K562 (cell line): ENCODE data around the gene POU2F1. TPM values are rescaled to one million over a fixed set of nuclear protein-coding genes. Genes with fewer than 3 reads are reported as not detected.

ENCODE experiments used
- ATAC-seq: fragments of 200-7000 bp; cut with Tn5 transposase; 3 replicates; pipeline ENCODE4 v1.9.1; 2020; ENCODE audit warnings: moderate library complexity
- BruUV-seq: library from RNA; stranded (reverse); fragments of 400-500 nt; replicated peaks from 2 replicates; lab custom pipeline; 2021; lab: Mats Ljungman, UMichigan
- CTCF ChIA-PET: fragments of 300-600 bp; formaldehyde crosslinking; extraction: SDS; loops from one replicate; lab custom pipeline; 2021; ENCODE audit warnings: low intra/inter-chr PET ratio; lab: Yijun Ruan, JAX
- POLR2A ChIA-PET: fragments of 300-600, 350-650 bp; sonication (Branson Sonifier 250); formaldehyde crosslinking; extraction: SDS; loops from one replicate; lab custom pipeline; 2021; ENCODE audit warnings: antibody characterized with exemption, inconsistent platforms; lab: Yijun Ruan, JAX
- DNase-seq, 4 experiments: peaks; one replicate each; pipeline versions ENCODE4 v3.0.0 to v3.0.0-alpha.2; 2011 to 2018; ENCODE audit warnings: low spot score in 3 of 4, mixed read lengths in 3 of 4; ENCODE audit errors: extremely low read depth in 1 of 4
- FAIRE-seq: peaks from 2 replicates; lab custom pipeline; 2011; peaks lifted over from hg19 to GRCh38; lab: Jason Lieb, UNC
- H2AFZ ChIP-seq: 2 replicates; pipeline ENCODE4 v1.6.0; 2011; ENCODE audit warnings: low read depth, low read length, control low read depth, inconsistent platforms
- H3K27ac ChIP-seq: fragments of 200-600 bp; 3 replicates; pipeline ENCODE4 v1.8.0; 2011; ENCODE audit warnings: low read depth, mild to moderate bottlenecking, control low read depth, inconsistent platforms, low read length, moderate library complexity, mixed read lengths; ENCODE audit errors: extremely low read depth
- H3K27me3 ChIP-seq, 2 experiments: fragments of 300-600 bp in 1 of 2; 2 replicates in 1 of 2; 3 replicates in 1 of 2; pipeline versions ENCODE4 v1.6.0 to v1.8.0; 2011; ENCODE audit warnings: inconsistent platforms in 2 of 2, low read length in 2 of 2, mild to moderate bottlenecking in 1 of 2, mixed read lengths in 1 of 2, moderate library complexity in 1 of 2; ENCODE audit not compliant: control insufficient read depth in 2 of 2, insufficient read depth in 2 of 2
- H3K36me3 ChIP-seq: fragments of 300-600 bp; 3 replicates; pipeline ENCODE4 v1.8.0; 2011; ENCODE audit warnings: mild to moderate bottlenecking, low read length, inconsistent platforms; ENCODE audit not compliant: control insufficient read depth, insufficient read depth
- H3K4me1 ChIP-seq, 2 experiments: fragments of 200-600 bp in 1 of 2; replicated peaks in 1 of 2; 2 replicates in 1 of 2; 3 replicates in 1 of 2; pipeline versions ENCODE4 v1.5.1 to v1.8.0; 2011; ENCODE audit warnings: inconsistent platforms in 2 of 2, low read length in 2 of 2, mild to moderate bottlenecking in 1 of 2, mixed read lengths in 1 of 2, moderate library complexity in 1 of 2; ENCODE audit not compliant: control insufficient read depth in 2 of 2, insufficient read depth in 2 of 2
- H3K4me2 ChIP-seq: 2 replicates; pipeline ENCODE4 v1.6.1; 2011; ENCODE audit warnings: low read length, control low read depth, inconsistent platforms, mixed read lengths; ENCODE audit not compliant: insufficient read depth
- H3K4me3 ChIP-seq: fragments of 200-600 bp; sonication (generic), shearing (Covaris generic); 2 replicates; pipeline ENCODE4 v1.5.1; 2016; ENCODE audit warnings: control low read depth, inconsistent platforms
- H3K79me2 ChIP-seq: fragments of 200-600 bp; 3 replicates; pipeline ENCODE4 v1.8.0; 2011; ENCODE audit warnings: low read length, inconsistent platforms; ENCODE audit not compliant: control insufficient read depth, insufficient read depth
- H3K9ac ChIP-seq, 2 experiments: 2 replicates each; pipeline versions ENCODE4 v1.6.0 to v1.6.1; 2011; ENCODE audit warnings: low read depth in 2 of 2, low read length in 2 of 2, control low read depth in 1 of 2, inconsistent platforms in 1 of 2, mild to moderate bottlenecking in 1 of 2, mixed read lengths in 1 of 2; ENCODE audit not compliant: insufficient read depth in 1 of 2
- H3K9me1 ChIP-seq: one replicate; pipeline ENCODE4 v1.6.0; 2011; ENCODE audit warnings: inconsistent platforms, mild to moderate bottlenecking, low read length, moderate library complexity; ENCODE audit not compliant: control insufficient read depth, insufficient read depth
- H3K9me3 ChIP-seq: replicated peaks from 2 replicates; pipeline ENCODE4 v1.5.1; 2011; ENCODE audit warnings: low read depth, low read length, inconsistent platforms; ENCODE audit not compliant: control insufficient read depth, insufficient read depth
- H4K20me1 ChIP-seq: replicated peaks from 2 replicates; pipeline ENCODE4 v1.6.1; 2011; ENCODE audit warnings: low read length, inconsistent platforms, mixed read lengths; ENCODE audit not compliant: control insufficient read depth, insufficient read depth
- CCAR2 ChIP-seq: fragments of 200-400 bp; formaldehyde crosslinking; IDR thresholded peaks from 2 replicates; pipeline ENCODE4 v1.6.1; 2017; ENCODE audit warnings: mild to moderate bottlenecking, low read depth, low read length
- CCNT2 ChIP-seq: IDR thresholded peaks from 2 replicates; pipeline ENCODE4 v1.6.1; 2011; ENCODE audit warnings: borderline replicate concordance, low read depth, mild to moderate bottlenecking, moderate library complexity, mixed read lengths, low read length; ENCODE audit not compliant: insufficient read length; ENCODE audit errors: extremely low read depth
- CEBPB ChIP-seq: fragments of 450-650 bp; IDR thresholded peaks from 2 replicates; pipeline ENCODE4 v1.6.1; 2016; ENCODE audit warnings: missing genetic modification characterization, missing compliant biosample characterization
- ETV6 ChIP-seq, 3 experiments: fragments of 150-350 bp in 1 of 3; sonication (generic) in 1 of 3; formaldehyde crosslinking in 1 of 3; IDR thresholded peaks; 2 replicates each; pipeline versions ENCODE4 v1.6.1 to v1.8.0; 2014 to 2022; ENCODE audit warnings: borderline replicate concordance in 2 of 3, low read depth in 2 of 3, antibody characterized with exemption in 1 of 3, low read length in 1 of 3, mild to moderate bottlenecking in 1 of 3, missing genetic modification reagents in 1 of 3
- EWSR1 ChIP-seq: fragments of 450-650 bp; IDR thresholded peaks from 2 replicates; pipeline ENCODE4 v1.6.1; 2018; ENCODE audit warnings: borderline replicate concordance, mild to moderate bottlenecking, low read depth, moderate library complexity; ENCODE audit not compliant: partially characterized antibody
- HDAC2 ChIP-seq: fragments of 450-650 bp; IDR thresholded peaks from 2 replicates; pipeline ENCODE4 v1.6.1; 2016; ENCODE audit warnings: mild to moderate bottlenecking
- HEY1 ChIP-seq: fragments of 250-450 bp; sonication (Bioruptor Pico); IDR thresholded peaks from 2 replicates; pipeline ENCODE4 v1.5.0; 2020; ENCODE audit warnings: mild to moderate bottlenecking, moderate library complexity, borderline replicate concordance
- HMG20B ChIP-seq: fragments of 250-450 bp; sonication (Bioruptor Pico); IDR thresholded peaks from 2 replicates; pipeline ENCODE4 v1.5.0; 2021; ENCODE audit warnings: mild to moderate bottlenecking
- SMC3 ChIP-seq: conservative IDR thresholded peaks from 2 replicates; pipeline ENCODE4 v1.6.1; 2011; ENCODE audit warnings: low read depth, low read length, improper control_type of control experiment; ENCODE audit not compliant: insufficient read depth
- SRF ChIP-seq, 2 experiments: fragments of 250-450, 450-650 bp in 1 of 2; sonication (Bioruptor Pico) in 1 of 2; sonication (generic) in 1 of 2; formaldehyde crosslinking; IDR thresholded peaks; 2 replicates each; pipeline versions ENCODE4 v1.5.0 to v1.5.1; 2020 to 2022; ENCODE audit warnings: mild to moderate bottlenecking in 1 of 2, missing genetic modification reagents in 1 of 2
- TAL1 ChIP-seq: fragments of 450-650 bp; IDR thresholded peaks from 2 replicates; pipeline ENCODE4 v1.6.1; 2016; ENCODE audit warnings: mild to moderate bottlenecking
- TEAD2 ChIP-seq: fragments of 450-650 bp; IDR thresholded peaks from 2 replicates; pipeline ENCODE4 v1.6.1; 2016; ENCODE audit warnings: missing genetic modification characterization, control low read depth, missing compliant biosample characterization
- ZFX ChIP-seq: sonication (generic); formaldehyde crosslinking; IDR thresholded peaks from 2 replicates; pipeline ENCODE4 v1.8.0; 2022; ENCODE audit warnings: mild to moderate bottlenecking, missing genetic modification reagents, moderate library complexity
- ZKSCAN1 ChIP-seq: fragments of 150-350 bp; IDR thresholded peaks from 2 replicates; pipeline ENCODE4 v1.6.1; 2016; ENCODE audit warnings: low read depth, low read length
- ZNF133 ChIP-seq: fragments of 250-450 bp; sonication (Bioruptor Pico); IDR thresholded peaks from 2 replicates; pipeline ENCODE4 v1.4.0; 2020; ENCODE audit warnings: mild to moderate bottlenecking
- ZNF436 ChIP-seq: fragments of 250-450, 450-650 bp; sonication (Bioruptor Pico); formaldehyde crosslinking; IDR thresholded peaks from 2 replicates; pipeline ENCODE4 v1.7.0; 2020; ENCODE audit warnings: mild to moderate bottlenecking
- ZNF511 ChIP-seq: sonication (generic); formaldehyde crosslinking; IDR thresholded peaks from 2 replicates; pipeline ENCODE4 v1.8.0; 2022; ENCODE audit warnings: mild to moderate bottlenecking, missing genetic modification reagents
- WGBS: fragments of 100-300 bp; shearing (Covaris generic); methylation state at CpG from one replicate; pipeline ENCODE4 v1.1.6; 2016; ENCODE audit warnings: low coverage, mixed read lengths; ENCODE audit not compliant: insufficient coverage; ENCODE audit errors: missing lambda C conversion rate; 5-methylcytosine and 5-hydroxymethylcytosine counted together
- in situ Hi-C: fragments of 300-500 bp; cut with MboI; formaldehyde crosslinking; loops from 4 replicates; pipeline ENCODE4 v1.15.0; 2018; ENCODE audit warnings: inconsistent platforms, mixed read lengths
- intact Hi-C: fragments of 100-400 bp; cut with micrococcal nuclease; formaldehyde crosslinking; loops from 2 replicates; pipeline ENCODE4 v1.14.2; 2022
- polyA plus RNA-seq, 8 experiments: library from polyadenylated mRNA; depleted of rRNA in 4 of 8; stranded (reverse) in 5 of 8; unstranded in 3 of 8; fragments of >200 nt; fragmentation: Nextera tagmentation in 2 of 8; fragmentation: Illumina TruSeq in 1 of 8; extraction: Ambion mirVana in 2 of 8; extraction: Trizol in 1 of 8; gene quantifications; 2 replicates each; pipeline versions ENCODE4 v1.2.1 to v1.2.3, GENCODE V29; 2011 to 2014; ENCODE audit warnings: inconsistent platforms in 1 of 8, missing spikeins in 1 of 8
- total RNA-seq, 7 experiments: library from RNA; depleted of rRNA in 6 of 7; stranded (reverse); fragments of >200 nt in 6 of 7; fragmentation: Illumina TruSeq in 2 of 7; extraction: Trizol in 2 of 7; gene quantifications; 2 replicates each; pipeline versions ENCODE4 v1.2.1 to v1.2.3, GENCODE V29; 2011 to 2021; ENCODE audit warnings: low replicate concordance in 1 of 7

Gene POU2F1
- total and polyA plus RNA-seq, 9 of the 15 experiments (the other 6 are each of a cell fraction or from before 2014, with no cell fraction given), result 2.6 to 22.3 (median 8.8) TPM

DNA sequence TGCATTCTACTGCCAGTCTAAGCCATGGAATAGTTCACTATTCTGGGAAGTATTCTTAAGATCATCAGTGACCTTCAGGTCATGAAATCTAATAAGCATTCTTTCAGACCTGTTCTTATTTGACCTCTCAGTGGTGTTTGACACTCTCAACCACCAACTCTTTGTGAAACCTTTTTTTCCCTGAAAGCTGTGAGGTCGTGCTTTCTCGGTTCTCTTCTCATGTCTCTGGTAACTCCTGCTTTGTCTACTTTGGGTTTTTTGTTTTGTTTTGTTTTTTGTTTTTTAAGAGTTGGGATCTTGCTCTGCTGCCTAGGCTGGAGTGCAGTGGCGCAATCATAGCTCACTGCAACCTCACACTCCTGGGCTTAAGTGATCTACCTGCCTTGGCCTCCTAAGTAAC, 56.3 kb downstream of the POU2F1 start:
- Histone ChIP-seq H3K27ac (no peak overlapping the region), H4K20me1 (no peaks in the 10 kb centered on the region), H3K79me2 (peaks cover 42% of the 10 kb centered on the region), H3K36me3 (no peaks in the 10 kb centered on the region), H3K9ac (no peak overlapping the region), H3K4me1 (peaks cover 0 to 4% of the 10 kb centered on the region in 2 experiments; a peak in 1 of 5 replicates), H3K4me3 (no peak overlapping the region), H3K27me3 (no peaks in the 10 kb centered on the region), H3K4me2 (no peak overlapping the region), H2AFZ (no peak overlapping the region), H3K9me1 (no peaks in the 10 kb centered on the region), H3K9me3 (no peaks in the 10 kb centered on the region)
- ChIA-PET POLR2A (interaction anchor here (0.7 to 2.3 kb wide), 4 partner anchors 10 to 20 kb away, joined by 3 to 11 read pairs (median 3); no protein-coding TSS in a partner anchor), CTCF (no interaction called here)
- WGBS, result 84% methylated on average over 3 of the region's 3 CpGs
- in situ Hi-C loops (no loop called here), intact Hi-C loops (no loop called here)
- FAIRE-seq, result no peak
- no TSS peak for BruUV-seq
- no peak for ATAC-seq
- no peak for TF ChIP-seq CCNT2
- TF ChIP-seq CEBPB (tag), result peak; percentile 52; the same call in 1 of the 2 replicates
- no peak for DNase-seq

- ChIA-PET CTCF (no interaction called here), POLR2A (interaction anchor here (0.9 to 1.9 kb wide), 3 partner anchors 10 to 21 kb away, joined by 3 to 4 read pairs (median 3); no protein-coding TSS in a partner anchor)
- no peak overlapping the region for H3K9ac ChIP-seq
- no TSS peak for BruUV-seq
- intact Hi-C loops, result no loop called here
- in situ Hi-C loops, result no loop called here
- H3K4me2 ChIP-seq, result no peak overlapping the region
- H3K27ac ChIP-seq, result no peak overlapping the region
- no peak for DNase-seq
- H4K20me1 ChIP-seq, result no peaks in the 10 kb centered on the region
- no peak overlapping the region for H3K4me3 ChIP-seq
- H3K9me3 ChIP-seq, result no peaks in the 10 kb centered on the region
- no peaks in the 10 kb centered on the region for H3K36me3 ChIP-seq
- FAIRE-seq, result no peak
- H2AFZ ChIP-seq, result no peak overlapping the region
- no peak for ATAC-seq
- no peaks in the 10 kb centered on the region for H3K9me1 ChIP-seq
- peaks cover 41% of the 10 kb centered on the region for H3K79me2 ChIP-seq
- H3K4me1 ChIP-seq, result no peaks in the 10 kb centered on the region; a peak in 1 of 5 replicates
- WGBS, result 70% methylated on average over 5 of the region's 5 CpGs
- H3K27me3 ChIP-seq, result no peaks in the 10 kb centered on the region
- no peak for TF ChIP-seq ZKSCAN1
- no peak for TF ChIP-seq ZFX (CRISPR knock-in tag)
- no peak for TF ChIP-seq CCAR2
- no peak for TF ChIP-seq SMC3
- TF ChIP-seq HMG20B (CRISPR knock-in tag), result no peak
- TF ChIP-seq EWSR1, result no peak
- no peak for TF ChIP-seq ZNF436 (CRISPR knock-in tag)
- TF ChIP-seq HDAC2, result no peak
- no peak for TF ChIP-seq TEAD2 (tag)
- TF ChIP-seq SRF (CRISPR knock-in tag; IDR thresholded peaks at IDR 0.05), result no peak
- TF ChIP-seq TAL1, result no peak
- no peak for TF ChIP-seq ZNF133 (CRISPR knock-in tag)
- TF ChIP-seq ZNF511, result no peak
- no peak for TF ChIP-seq ETV6 (IDR thresholded peaks at IDR 0.05; ENCODE audit: borderline replicate concordance in 1 of 2, low read depth in 2 of 2, low read length in 1 of 2)
- TF ChIP-seq ETV6 (CRISPR knock-in tag; IDR thresholded peaks at IDR 0.05; ENCODE audit: borderline replicate concordance), result no peak
- no peak for TF ChIP-seq HEY1 (CRISPR knock-in tag)
Observed at GRCh38 chr1:167278497-167278896, 57.8 kb downstream of the POU2F1 start.
